Heart right ventricle (tissue), 16 donors: ENCODE data around the gene TMPRSS2. TPM values are rescaled to one million over a fixed set of nuclear protein-coding genes. Genes with fewer than 3 reads are reported as not detected.
A peak's percentile ranks its signal among the peaks of the same experiment; 100 is the strongest.

ENCODE experiments used
- ATAC-seq, 8 donors: fragments of 200-7000 bp; cut with Tn5 transposase; one replicate each; pipeline ENCODE4 v1.9.1; 2020; ENCODE audit warnings: mild to moderate bottlenecking in 8 of 8, moderate library complexity in 8 of 8, moderate number of reproducible peaks in 1 of 8
- DNase-seq, 2 donors: peaks; one replicate each; pipeline ENCODE4 v3.0.0-alpha.2; 2020
- H3K27ac ChIP-seq, 10 donors: fragments of 200-600 bp; sonication (generic) in 2 of 10; one replicate each; pipeline versions ENCODE4 v1.5.0 to v1.8.0; 2020 to 2022; ENCODE audit warnings: mild to moderate bottlenecking in 3 of 10
- H3K27me3 ChIP-seq, 7 donors: fragments of 200-600 bp; one replicate each; pipeline ENCODE4 v1.8.0; 2021 to 2022; ENCODE audit warnings: mild to moderate bottlenecking in 2 of 7
- H3K36me3 ChIP-seq, 9 donors: fragments of 200-600 bp; sonication (generic) in 1 of 9; one replicate each; pipeline versions ENCODE4 v1.5.0 to v1.8.0; 2020 to 2022; ENCODE audit warnings: mild to moderate bottlenecking in 2 of 9
- H3K4me1 ChIP-seq, 9 donors: fragments of 200-600 bp; sonication (generic) in 1 of 9; one replicate each; pipeline versions ENCODE4 v1.5.0 to v1.8.0; 2020 to 2022; ENCODE audit warnings: mild to moderate bottlenecking in 4 of 9
- H3K4me3 ChIP-seq, 10 donors: fragments of 200-600 bp; sonication (generic) in 2 of 10; one replicate each; pipeline versions ENCODE4 v1.5.0 to v1.8.0; 2020 to 2022; ENCODE audit warnings: mild to moderate bottlenecking in 7 of 10, moderate library complexity in 2 of 10
- H3K9me3 ChIP-seq, 11 donors: fragments of 200-600 bp in 10 of 11; sonication (generic) in 2 of 11; one replicate each; pipeline versions ENCODE4 v1.5.0 to v1.8.0; 2013 to 2022; ENCODE audit warnings: mild to moderate bottlenecking in 2 of 11, control low read depth in 1 of 11, moderate library complexity in 1 of 11
- CTCF ChIP-seq, 9 donors: fragments of 200-600 bp; sonication (generic) in 2 of 9; IDR thresholded peaks; one replicate each; pipeline versions ENCODE4 v1.5.0 to v1.8.0; 2021 to 2022; ENCODE audit warnings: antibody characterized with exemption in 9 of 9, mild to moderate bottlenecking in 5 of 9, moderate library complexity in 1 of 9
- WGBS, 2 donors: extraction: QIAGEN DNeasy Blood & Tissue Kit; methylation state at CpG; one replicate each; pipeline ENCODE4 v1.1.7; 2013; ENCODE audit warnings: inconsistent platforms in 1 of 2; 5-methylcytosine and 5-hydroxymethylcytosine counted together
- intact Hi-C, 10 donors: fragments of 100-400 bp; cut with DNase I; formaldehyde crosslinking; loops; one replicate each; pipeline versions ENCODE4 v1.11.1 to v1.14.2; 2022
- polyA plus RNA-seq, 2 donors: library from polyadenylated mRNA; stranded (reverse); fragments of 200-250 nt; gene quantifications; one replicate each; pipeline ENCODE4 v1.2.3, GENCODE V29; 2013
- total RNA-seq, 10 donors: library from RNA; stranded (reverse); fragmentation: NEBNext Ultra II Directional in 3 of 10; extraction: Animal tissue kit (Norgen Biotek cat#: 25700) in 3 of 10; gene quantifications; one replicate each; pipeline versions ENCODE4 v1.2.1 to v1.2.4, GENCODE V29; 2021 to 2023
- donor health status: Arrhythmogenic right ventricular cardiomyopathy.
- donor health status: ischemic (EF 13 %, LVEDD 7.1; RV severe dilation, severe dysfunction).
- donor health status: healthy with polysubstance abuse.
- donor health status: DM: no; HTN: yes; CAD: no.
- donor health status: DM: no; HTN: no; CAD: no.
- donor health status: ischemic (EF 25% LVEDD 6.9; RV normal size, moderate dysfunction).
- donor health status: ischemic (EF 25% LVEDD 5.7; RV mildly dilated, moderate dysfunction).
- donor health status: healthy.
- donor health status: DM: yes; HTN: yes; CAD: no.
- donor health status: Ischemic cardiomyopathy.
- donor health status: ischemic (EF 35%, LVEDD 5.7; RV mildly dilated, moderate dysfunction).
- donor health status: nonischemic (EF 11% LVEDD 7.7; RV severe dilation, severe dysfunction).
- donor health status: DM: yes; HTN: yes; CAD: no.
- donor health status: PGD.
- donor health status: ischemic (EF 29% LVEDD 5.4; RV normal size, mild dysfunction).
- donor health status: nonischemic (EF 23%, LVEDD 6.1; RV moderate dilation, normal function).

The TMPRSS2 gene
- total and polyA plus RNA-seq, 12 donors = 0.03 TPM; not detected in 11

GRCh38 chr21:41465176-41465781 is 42.7 kb downstream of the TMPRSS2 start:
- H3K4me1 ChIP-seq = no peaks in the 10 kb centered on the region
- TF ChIP-seq CTCF (IDR thresholded peaks at IDR 0.05) = no peak
- intact Hi-C loops = loop anchor here in 2 of 10 donors (10.0 kb wide), 1 partner anchor 340 kb away; no protein-coding TSS in a partner anchor
- no peaks in the 10 kb centered on the region for H3K9me3 ChIP-seq
- no peak for DNase-seq
- H3K27ac ChIP-seq = no peak overlapping the region
- 85 to 88% methylated on average over 4 of the region's 4 CpGs for WGBS, 2 donors
- no peak overlapping the region for H3K4me3 ChIP-seq
- H3K36me3 ChIP-seq = no peaks in the 10 kb centered on the region
- H3K27me3 ChIP-seq = peaks cover 0 to 35% (median 16%) of the 10 kb centered on the region in 7 donors
- ATAC-seq = no peak

DNA sequence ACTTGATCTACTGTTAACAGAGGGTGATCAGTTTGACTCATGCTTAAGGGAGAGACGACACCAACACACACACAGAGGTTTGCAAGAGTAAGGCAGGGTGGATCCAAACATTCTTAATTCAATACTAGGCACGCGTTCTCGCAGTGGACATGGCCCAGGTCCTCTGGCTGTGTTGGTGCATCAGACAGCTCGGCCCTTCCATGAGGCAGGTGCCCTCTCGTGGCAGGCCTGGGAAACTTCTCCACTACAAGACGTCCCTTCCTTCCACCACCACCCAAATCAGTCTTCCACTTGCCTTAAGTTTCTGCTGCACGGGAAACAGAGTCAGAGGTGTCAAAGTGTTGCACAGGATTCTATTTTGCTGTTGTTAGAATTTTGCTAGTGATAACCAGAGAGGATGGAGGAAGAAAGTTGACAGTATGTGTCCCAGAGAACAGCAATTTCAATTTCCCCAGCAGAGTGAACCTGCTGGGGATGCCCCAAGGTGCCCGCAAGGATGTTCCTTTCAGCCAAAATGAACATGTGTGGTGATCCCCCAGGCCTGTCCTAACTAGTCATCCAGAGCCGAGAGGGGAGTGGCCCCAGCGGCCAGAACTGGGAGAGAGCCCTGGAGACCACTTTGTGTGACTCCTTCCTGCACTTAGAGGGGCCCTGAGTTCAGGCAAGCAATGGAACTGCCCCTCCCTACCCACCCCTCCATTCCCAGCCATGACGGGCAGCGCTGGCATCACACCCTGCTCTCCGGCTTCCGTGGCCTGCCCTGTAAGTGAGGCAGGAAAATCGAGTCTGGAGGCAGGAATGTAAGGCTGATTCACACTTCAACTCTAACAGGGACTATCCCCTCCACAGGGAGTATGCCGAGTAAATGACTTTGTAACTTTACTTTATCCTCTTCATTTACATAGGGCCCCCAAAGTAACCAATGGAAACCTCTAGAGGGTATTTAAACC is 47.1 kb downstream of the TMPRSS2 start:
- H3K4me3 ChIP-seq = no peak overlapping the region
- H3K4me1 ChIP-seq = no peaks in the 10 kb centered on the region
- DNase-seq (peak; percentile 71 to 72), ATAC-seq (peak; percentile 81 to 93 (median 88))
- WGBS, 2 donors = 36% methylated on average over 17 of the region's 17 CpGs
- H3K27ac ChIP-seq = no peak overlapping the region
- peak; percentile 62 to 85 (median 80) for TF ChIP-seq CTCF (IDR thresholded peaks at IDR 0.05)
- H3K36me3 ChIP-seq = peaks cover 0 to 41% (median 7%) of the 10 kb centered on the region in 9 donors
- H3K27me3 ChIP-seq = no peaks in the 10 kb centered on the region
- intact Hi-C loops = loop anchor here (1.0 to 10.0 kb wide), 9 partner anchors 59 to 340 kb away; no protein-coding TSS in a partner anchor
- no peaks in the 10 kb centered on the region for H3K9me3 ChIP-seq

DNA sequence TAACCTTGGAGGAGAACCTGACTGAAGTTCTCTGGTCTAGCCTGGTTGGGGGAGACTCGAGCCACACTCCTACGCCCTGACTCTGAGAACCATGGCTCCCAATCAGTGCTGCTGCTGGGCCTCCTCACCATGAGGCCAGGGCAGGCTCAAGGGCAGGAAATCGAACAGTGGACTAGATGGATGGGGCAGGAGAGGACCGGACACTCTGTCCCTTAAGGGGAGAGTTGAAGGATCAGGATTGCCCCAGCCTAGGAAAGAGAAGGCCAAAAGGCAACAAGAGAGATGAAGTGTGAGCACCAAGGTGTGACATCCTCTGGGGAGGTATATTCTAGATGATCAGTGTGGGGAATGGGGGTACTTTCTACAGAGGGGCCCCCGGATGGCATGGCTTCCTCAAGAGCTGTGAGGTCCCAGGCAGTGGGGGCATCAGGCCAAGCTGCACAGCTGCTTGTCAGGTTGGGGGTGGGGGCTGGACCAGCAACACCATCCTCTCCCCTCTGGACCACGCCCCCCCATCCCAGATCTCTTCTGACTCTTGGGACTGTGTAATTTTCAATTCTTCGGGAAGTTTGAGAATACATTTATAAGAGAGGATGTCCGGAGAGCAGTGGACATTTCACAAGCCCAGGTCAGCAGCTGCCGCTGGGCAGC is 47.9 kb downstream of the TMPRSS2 start:
- DNase-seq (no peak), ATAC-seq (peak in 3 of 8 donors; percentile 25 to 44 (median 36))
- WGBS, 2 donors = 83 to 85% methylated on average over 9 of the region's 9 CpGs

More for the DNA sequence above, 47.9 kb downstream of the TMPRSS2 start:
- no peaks in the 10 kb centered on the region for H3K27me3 ChIP-seq
- no peak for TF ChIP-seq CTCF (IDR thresholded peaks at IDR 0.05)
- intact Hi-C loops = loop anchor here (1.0 to 10.0 kb wide), 9 partner anchors 58 to 339 kb away; no protein-coding TSS in a partner anchor
- peaks cover 0 to 49% (median 12%) of the 10 kb centered on the region in 9 donors for H3K36me3 ChIP-seq
- H3K4me1 ChIP-seq = no peaks in the 10 kb centered on the region
- no peaks in the 10 kb centered on the region for H3K9me3 ChIP-seq
- no peak overlapping the region for H3K27ac ChIP-seq
- no peak overlapping the region for H3K4me3 ChIP-seq
